ENCODE results near the gene BORCS5.

The BORCS5 gene

DNA sequence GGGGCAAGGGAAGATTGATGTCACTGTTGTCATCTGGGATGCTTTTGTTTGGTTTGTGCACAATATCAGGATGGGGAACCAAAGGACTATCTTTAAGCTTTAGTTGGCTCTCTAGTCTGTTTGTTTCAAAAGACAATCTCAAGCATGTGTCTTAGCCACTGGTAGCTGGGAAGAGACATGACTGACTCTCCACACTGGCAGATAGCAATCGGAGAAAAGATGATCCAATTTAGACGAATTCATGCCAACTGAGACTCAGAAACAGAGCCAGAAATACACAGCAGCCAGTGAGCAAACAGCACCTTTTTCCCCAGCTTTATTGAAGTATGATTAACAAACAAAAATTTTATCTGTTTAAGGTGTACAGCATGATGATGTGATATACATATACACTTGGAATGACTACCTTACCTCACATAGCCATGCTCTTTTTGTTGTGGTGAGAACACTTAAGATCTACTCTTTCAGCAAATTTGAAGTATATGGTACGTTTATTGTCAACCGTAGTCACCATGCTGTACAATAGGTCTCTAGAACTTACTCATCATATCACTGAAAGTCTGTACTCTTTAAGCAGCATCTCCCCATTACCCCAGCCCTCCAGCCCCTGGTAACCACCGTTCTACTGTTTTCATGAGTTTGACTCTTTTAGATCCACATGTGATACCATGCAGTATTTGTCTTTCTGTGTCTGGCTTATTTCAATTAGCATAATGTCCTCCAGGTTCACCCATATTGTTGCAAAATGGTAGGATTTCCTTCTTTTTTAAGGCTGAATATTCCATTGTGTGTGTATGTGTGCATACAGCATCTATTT, 155.2 kb downstream of the BORCS5 start:
- DNase-seq (ENCODE audit: low read depth in 2 of 2) = no peak

DNA sequence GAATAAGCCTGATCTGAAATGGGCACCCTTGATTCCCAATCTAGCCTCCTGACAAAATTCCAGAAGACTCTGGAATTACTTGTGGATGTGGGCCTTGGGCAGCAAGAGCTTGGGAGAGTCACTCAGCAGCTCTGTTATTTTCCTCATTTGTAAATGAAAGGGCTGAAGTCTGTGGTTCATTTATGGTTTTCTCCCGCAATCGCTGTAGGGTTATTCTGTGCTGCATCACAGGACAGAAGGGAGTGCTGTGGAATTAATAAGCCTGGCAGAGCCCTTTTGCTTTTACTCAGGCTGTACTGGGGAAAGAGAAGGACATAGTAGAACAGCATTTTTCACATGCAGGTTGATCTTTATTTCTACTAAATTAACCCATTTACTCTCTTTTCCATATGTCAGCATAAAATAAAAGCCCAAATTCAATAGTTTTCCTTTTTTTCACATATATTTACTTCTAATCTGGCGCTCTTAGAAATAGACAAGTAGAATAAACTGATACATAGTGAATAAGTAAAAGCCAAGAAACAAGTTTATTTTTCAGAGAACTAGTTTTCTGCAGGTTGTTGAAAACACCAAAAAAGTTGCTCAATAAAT, 156.6 kb downstream of the BORCS5 start:
- DNase-seq (ENCODE audit: low read depth in 2 of 2) = no peak

DNA sequence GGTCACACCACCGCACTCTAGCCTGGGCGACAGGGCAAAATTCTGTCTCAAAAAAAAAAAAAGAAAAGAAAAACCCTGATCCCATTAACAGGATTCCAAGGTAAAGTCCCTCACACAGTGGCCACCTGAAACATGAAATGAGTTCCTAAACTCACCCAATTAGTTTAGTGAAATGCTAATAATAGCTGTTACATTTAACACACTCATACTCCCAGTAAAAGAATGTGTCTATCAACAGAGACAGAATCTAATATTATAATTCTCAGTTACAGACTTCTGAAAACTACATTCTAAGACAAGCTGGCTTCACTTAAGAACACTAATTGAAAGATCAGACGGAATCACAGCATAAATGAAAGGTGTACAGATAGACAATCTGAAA, 161.6 kb downstream of the BORCS5 start:
- no peak for DNase-seq (ENCODE audit: low read depth in 2 of 2)

DNA sequence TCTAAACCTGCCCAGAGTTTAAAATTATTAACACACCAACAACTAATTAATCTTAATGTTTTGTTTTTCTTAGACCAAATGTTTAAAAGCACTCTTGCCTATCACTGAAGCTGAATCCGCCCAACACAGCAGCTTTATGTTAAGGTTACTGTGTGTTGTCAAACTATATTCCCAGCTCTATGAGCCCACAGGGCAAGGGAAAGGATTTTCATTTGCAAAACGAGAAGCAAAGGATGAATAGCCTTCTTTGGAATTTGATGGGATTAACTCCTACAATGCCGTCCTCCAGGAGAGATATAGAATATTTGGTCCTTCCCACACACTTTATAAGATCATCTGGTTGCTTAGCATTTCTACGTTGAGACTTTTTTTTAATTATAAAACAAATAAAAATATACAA, 162.0 kb downstream of the BORCS5 start:
- DNase-seq (ENCODE audit: low read depth in 2 of 2) = no peak

All from stimulated activated CD8-positive, alpha-beta memory T cell treated with anti-CD3 and anti-CD28 coated beads, Interleukin-2, amount 100 ng/mL, for 1 hour (primary cell).